Upper lobe of right lung (tissue), 1 donor: ENCODE results near the gene SHISAL1. TPM values are rescaled to one million over a fixed set of nuclear protein-coding genes. Genes with fewer than 3 reads are reported as not detected.

Source experiments
- ATAC-seq: fragments of 200-7000 bp; cut with Tn5 transposase; one replicate; pipeline ENCODE4 v1.9.1; 2020; ENCODE audit warnings: mild to moderate bottlenecking, moderate library complexity
- DNase-seq: peaks from one replicate; pipeline ENCODE4 v3.0.0-alpha.2; 2020
- H3K27ac ChIP-seq: fragments of 200-600 bp; one replicate; pipeline ENCODE4 v1.8.0; 2022
- H3K27me3 ChIP-seq: fragments of 200-600 bp; one replicate; pipeline ENCODE4 v1.8.0; 2022; ENCODE audit warnings: mild to moderate bottlenecking
- H3K36me3 ChIP-seq: fragments of 200-600 bp; one replicate; pipeline ENCODE4 v1.8.0; 2022
- H3K4me1 ChIP-seq: fragments of 200-600 bp; one replicate; pipeline ENCODE4 v1.8.0; 2022
- H3K4me3 ChIP-seq: fragments of 200-600 bp; one replicate; pipeline ENCODE4 v1.8.0; 2022; ENCODE audit warnings: mild to moderate bottlenecking
- H3K9me3 ChIP-seq: fragments of 200-600 bp; one replicate; pipeline ENCODE4 v1.8.0; 2022
- intact Hi-C: fragments of 100-400 bp; cut with DNase I; formaldehyde crosslinking; loops from one replicate; pipeline ENCODE4 v1.11.0; 2022
- total RNA-seq: library from RNA; stranded (reverse); fragmentation: NEBNext Ultra II Directional; extraction: Animal tissue kit (Norgen Biotek cat#: 25700); gene quantifications from one replicate; pipeline ENCODE4 v1.2.1, GENCODE V29; 2021
- TF ChIP-seq, protein P1 (sequence below): fragments of 200-600 bp; IDR thresholded peaks from one replicate; pipeline ENCODE4 v1.8.0; 2022; ENCODE audit warnings: antibody characterized with exemption
- donor health status: DM: no; HTN: yes; CAD: no; lungs with severe emphysema.

Gene SHISAL1
- total RNA-seq, 1 donor from 2014 or later: 1.0 TPM

GRCh38 chr22:44318751-44319150 is 6.0 kb upstream of the SHISAL1 start:
- H3K4me3 ChIP-seq: no peak overlapping the region
- no peaks in the 10 kb centered on the region for H3K27me3 ChIP-seq
- intact Hi-C loops: no loop called here
- ATAC-seq (no peak), DNase-seq (no peak)
- no peak overlapping the region for H3K27ac ChIP-seq
- no peaks in the 10 kb centered on the region for H3K9me3 ChIP-seq
- no peaks in the 10 kb centered on the region for H3K36me3 ChIP-seq
- H3K4me1 ChIP-seq: no peaks in the 10 kb centered on the region
- TF ChIP-seq, protein P1, sequence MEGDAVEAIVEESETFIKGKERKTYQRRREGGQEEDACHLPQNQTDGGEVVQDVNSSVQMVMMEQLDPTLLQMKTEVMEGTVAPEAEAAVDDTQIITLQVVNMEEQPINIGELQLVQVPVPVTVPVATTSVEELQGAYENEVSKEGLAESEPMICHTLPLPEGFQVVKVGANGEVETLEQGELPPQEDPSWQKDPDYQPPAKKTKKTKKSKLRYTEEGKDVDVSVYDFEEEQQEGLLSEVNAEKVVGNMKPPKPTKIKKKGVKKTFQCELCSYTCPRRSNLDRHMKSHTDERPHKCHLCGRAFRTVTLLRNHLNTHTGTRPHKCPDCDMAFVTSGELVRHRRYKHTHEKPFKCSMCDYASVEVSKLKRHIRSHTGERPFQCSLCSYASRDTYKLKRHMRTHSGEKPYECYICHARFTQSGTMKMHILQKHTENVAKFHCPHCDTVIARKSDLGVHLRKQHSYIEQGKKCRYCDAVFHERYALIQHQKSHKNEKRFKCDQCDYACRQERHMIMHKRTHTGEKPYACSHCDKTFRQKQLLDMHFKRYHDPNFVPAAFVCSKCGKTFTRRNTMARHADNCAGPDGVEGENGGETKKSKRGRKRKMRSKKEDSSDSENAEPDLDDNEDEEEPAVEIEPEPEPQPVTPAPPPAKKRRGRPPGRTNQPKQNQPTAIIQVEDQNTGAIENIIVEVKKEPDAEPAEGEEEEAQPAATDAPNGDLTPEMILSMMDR: no peak

DNA sequence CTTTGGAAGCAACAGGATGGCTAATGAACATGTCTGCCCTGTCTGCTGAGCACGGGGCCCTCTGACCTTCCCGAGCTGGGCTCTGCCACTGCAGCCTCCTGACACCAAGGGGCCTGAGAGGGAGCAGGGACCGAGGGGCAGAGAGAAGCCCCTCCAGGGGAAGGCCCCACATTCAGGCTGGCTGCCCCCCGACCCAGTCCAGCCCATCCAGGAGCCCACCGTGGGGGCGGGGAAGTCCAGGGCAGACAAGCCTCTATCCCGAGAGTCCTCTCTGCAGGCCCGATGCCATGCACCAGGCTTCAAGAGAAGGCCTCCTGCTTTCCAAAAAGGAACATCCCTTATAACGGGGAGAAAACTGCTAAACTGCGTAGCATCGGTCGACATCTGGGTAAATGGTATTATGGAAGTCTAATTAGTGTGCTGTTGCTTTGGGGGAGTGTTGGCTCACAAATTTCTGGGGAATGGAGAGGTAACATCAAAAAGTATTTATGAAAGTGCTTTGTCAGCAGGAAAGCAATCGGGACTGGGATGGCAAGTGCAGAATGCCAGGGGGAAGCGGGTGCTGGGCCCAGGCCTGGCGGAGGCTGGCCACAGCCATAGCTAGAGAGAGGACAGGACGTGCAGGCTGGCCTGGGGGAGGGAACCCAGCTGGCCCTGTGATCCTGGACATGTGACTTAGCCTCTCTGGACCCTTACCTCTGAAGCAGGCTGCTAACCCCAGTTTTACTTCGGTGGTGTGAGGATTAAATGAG is 5.3 kb upstream of the SHISAL1 start:
- Histone ChIP-seq H3K4me1 (no peaks in the 10 kb centered on the region), H3K27me3 (no peaks in the 10 kb centered on the region), H3K27ac (no peak overlapping the region), H3K4me3 (no peak overlapping the region), H3K36me3 (no peaks in the 10 kb centered on the region), H3K9me3 (no peaks in the 10 kb centered on the region)
- ATAC-seq (no peak), DNase-seq (no peak)
- TF ChIP-seq, protein P1: no peak
- intact Hi-C loops: no loop called here

DNA sequence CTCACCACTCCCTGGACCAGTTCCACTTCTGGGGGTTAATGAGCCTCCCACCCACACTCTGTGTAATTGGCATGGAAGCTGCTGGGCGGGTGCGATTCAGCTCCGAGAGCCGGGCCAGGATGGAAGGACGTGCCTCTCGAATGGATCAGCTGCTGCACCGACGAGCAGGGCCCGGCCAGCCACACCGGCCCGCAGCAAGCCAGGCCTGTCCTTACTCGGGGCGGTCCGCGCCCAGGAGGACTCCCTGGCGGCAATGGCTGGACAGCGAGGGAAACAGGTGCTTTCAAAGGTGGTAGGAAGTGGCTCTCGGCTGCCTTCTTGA is 4.3 kb upstream of the SHISAL1 start:
- DNase-seq: no peak
- no peaks in the 10 kb centered on the region for H3K36me3 ChIP-seq
- H3K9me3 ChIP-seq: no peaks in the 10 kb centered on the region
- intact Hi-C loops: no loop called here
- no peak overlapping the region for H3K4me3 ChIP-seq
- TF ChIP-seq, protein P1: no peak
- no peaks in the 10 kb centered on the region for H3K4me1 ChIP-seq
- H3K27me3 ChIP-seq: no peaks in the 10 kb centered on the region
- ATAC-seq: no peak
- H3K27ac ChIP-seq: no peak overlapping the region

DNA sequence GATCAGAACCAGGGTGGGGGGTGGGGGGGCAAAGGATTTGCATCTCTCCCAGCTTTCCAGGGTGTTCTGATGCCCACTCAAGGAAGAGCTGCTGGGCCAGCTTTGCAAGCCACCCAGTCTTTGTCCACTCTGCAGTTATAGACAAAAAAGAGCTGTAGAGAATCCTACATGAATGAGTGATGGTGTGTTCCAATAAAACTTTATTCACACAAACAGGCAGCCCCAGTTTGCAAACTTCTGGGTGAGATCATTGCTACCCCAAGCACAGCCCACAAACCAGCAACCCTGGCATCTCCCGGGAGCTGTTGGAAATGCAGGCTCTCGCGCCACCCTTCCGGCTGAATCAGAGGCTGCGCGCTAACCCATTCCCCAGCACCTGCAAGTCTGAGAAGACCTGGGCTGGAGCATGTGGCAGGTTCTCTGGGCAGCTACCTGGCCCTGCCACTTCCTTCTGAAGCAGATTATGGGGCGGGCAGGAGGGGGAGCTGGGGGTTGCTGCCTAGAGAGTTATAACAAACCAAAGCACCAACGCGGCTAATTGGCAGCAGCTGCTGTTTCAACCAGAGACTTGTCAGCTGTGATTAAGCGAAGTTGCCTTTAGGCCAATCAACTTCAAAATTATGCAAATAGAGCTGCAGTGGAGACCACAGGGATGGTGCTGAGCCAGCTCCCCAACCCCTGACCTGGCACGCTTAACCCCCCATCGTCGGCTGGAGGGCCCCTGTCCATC is 3.8 kb upstream of the SHISAL1 start:
- DNase-seq (no peak), ATAC-seq (no peak)
- Histone ChIP-seq H3K4me3 (no peak overlapping the region), H3K27me3 (no peaks in the 10 kb centered on the region), H3K9me3 (no peaks in the 10 kb centered on the region), H3K36me3 (no peaks in the 10 kb centered on the region), H3K4me1 (no peaks in the 10 kb centered on the region), H3K27ac (no peak overlapping the region)
- intact Hi-C loops: no loop called here
- TF ChIP-seq, protein P1: no peak

DNA sequence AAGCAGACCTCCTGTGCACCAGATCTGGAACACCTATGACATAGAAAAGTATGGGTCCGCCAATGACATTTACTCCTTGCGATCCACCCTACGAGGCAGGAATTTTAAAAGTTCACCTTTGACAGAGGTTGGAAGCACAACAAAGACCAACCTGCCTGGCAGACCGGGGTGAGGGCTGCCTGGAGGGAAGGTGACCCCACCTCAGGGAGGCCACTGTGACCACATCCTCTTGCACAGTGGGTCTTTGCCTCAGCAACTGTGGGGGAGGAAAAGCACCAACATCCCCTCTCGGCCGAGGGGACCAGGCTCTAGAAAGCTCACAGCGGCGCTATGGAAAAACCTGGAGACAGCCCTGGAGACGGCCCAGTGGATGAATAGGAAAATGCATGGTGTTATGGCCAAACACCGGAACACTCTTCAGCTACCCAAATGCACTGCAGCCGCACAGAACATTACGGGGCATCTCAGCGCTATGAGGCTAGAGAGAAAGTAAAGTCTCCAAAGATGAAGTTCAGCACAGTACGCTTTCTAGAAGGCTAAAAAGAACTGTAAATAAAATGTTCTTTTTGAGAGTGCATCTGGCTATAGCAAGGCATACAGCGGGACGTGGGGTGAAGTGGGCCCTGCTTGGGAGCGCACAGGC is 1.8 kb upstream of the SHISAL1 start:
- H3K27me3 ChIP-seq: no peaks in the 10 kb centered on the region
- ATAC-seq (no peak), DNase-seq (no peak)
- H3K9me3 ChIP-seq: no peaks in the 10 kb centered on the region
- H3K27ac ChIP-seq: no peak overlapping the region
- H3K36me3 ChIP-seq: no peaks in the 10 kb centered on the region
- no peaks in the 10 kb centered on the region for H3K4me1 ChIP-seq
- intact Hi-C loops: no loop called here
- no peak overlapping the region for H3K4me3 ChIP-seq
- TF ChIP-seq, protein P1: no peak
